Tibial nerve (tissue), 4 donors: ENCODE measurements around the gene RBFA. TPM values are rescaled to one million over a fixed set of nuclear protein-coding genes. Genes with fewer than 3 reads are reported as not detected.

Experiments
- DNase-seq, 2 donors: peaks; one replicate each; pipeline ENCODE4 v3.0.0-alpha.2; 2019; ENCODE audit warnings: low spot score in 2 of 2
- H3K27ac ChIP-seq, 4 donors: fragments of 200-600 bp; sonication (generic) in 3 of 4; one replicate each; pipeline ENCODE4 v1.5.1; 2017 to 2019; ENCODE audit warnings: mild to moderate bottlenecking in 1 of 4
- H3K27me3 ChIP-seq, 2 donors: fragments of 200-600 bp; sonication (generic) in 1 of 2; one replicate each; pipeline versions ENCODE4 v1.5.1 to v1.6.0; 2017 to 2019
- H3K36me3 ChIP-seq, 3 donors: fragments of 200-600 bp; sonication (generic); one replicate each; pipeline ENCODE4 v1.5.1; 2018 to 2019
- H3K4me1 ChIP-seq, 4 donors: fragments of 200-600 bp; sonication (generic) in 3 of 4; one replicate each; pipeline ENCODE4 v1.5.1; 2017 to 2019
- H3K4me3 ChIP-seq, 4 donors: fragments of 200-600 bp; sonication (generic) in 3 of 4; one replicate each; pipeline ENCODE4 v1.5.1; 2017 to 2019; ENCODE audit warnings: mild to moderate bottlenecking in 1 of 4, moderate library complexity in 1 of 4
- H3K9me3 ChIP-seq, 4 donors: fragments of 200-600 bp; sonication (generic) in 3 of 4; one replicate each; pipeline ENCODE4 v1.5.1; 2017 to 2019
- EP300 ChIP-seq, 2 donors: sonication (generic); formaldehyde crosslinking; IDR thresholded peaks; one replicate each; pipeline ENCODE4 v1.6.1; 2017; ENCODE audit warnings: antibody characterized with exemption in 2 of 2, mild to moderate bottlenecking in 1 of 2
- POLR2A ChIP-seq, 2 donors: fragments of 450-650 bp; IDR thresholded peaks; one replicate each; pipeline ENCODE4 v1.6.1; 2017; ENCODE audit warnings: antibody characterized with exemption in 2 of 2, mild to moderate bottlenecking in 2 of 2, moderate library complexity in 2 of 2
- WGBS, 2 donors: methylation state at CpG; one replicate each; pipeline ENCODE4 v1.1.5; 2018; 5-methylcytosine and 5-hydroxymethylcytosine counted together
- total RNA-seq, 4 donors: library from RNA; depleted of rRNA; stranded (reverse); fragments of >200 nt; gene quantifications; one replicate each; pipeline ENCODE4 v1.1.0, GENCODE V29; 2016
- TF ChIP-seq, protein P1 (sequence below), 5 experiments: fragments of 200-600 bp in 3 of 5; fragments of 450-650 bp in 2 of 5; sonication (generic) in 3 of 5; IDR thresholded peaks; one replicate each; pipeline ENCODE4 v1.5.1; 2016 to 2019; ENCODE audit warnings: antibody characterized with exemption in 5 of 5, mild to moderate bottlenecking in 3 of 5, moderate library complexity in 2 of 5

RBFA gene
- total RNA-seq, 4 donors from 2014 or later = 33.3 to 36.1 (median 33.6) TPM

DNA sequence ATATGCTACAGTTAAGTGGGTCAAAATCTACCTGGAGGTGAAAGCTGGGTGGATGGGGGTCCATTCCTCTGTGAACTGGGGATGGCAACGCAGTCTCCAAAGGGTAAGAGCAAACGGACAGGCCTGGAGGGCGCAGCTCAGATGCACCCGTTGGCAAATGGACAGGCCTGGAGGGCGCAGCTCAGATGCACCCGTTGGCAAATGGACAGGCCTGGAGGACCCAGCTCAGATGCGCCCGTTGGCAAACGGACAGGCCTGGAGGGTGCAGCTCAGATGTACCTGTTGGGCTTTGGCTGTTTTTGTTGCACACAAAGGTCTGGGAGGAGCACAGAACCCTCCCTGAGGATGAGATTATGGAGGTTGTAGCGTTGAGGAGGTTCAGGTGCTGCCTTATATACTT lies 33.7 kb downstream of the RBFA start:
- WGBS, 2 donors = 89% methylated on average over 10 of the region's 10 CpGs

GRCh38 chr18:80068571-80069272 lies 34.5 kb downstream of the RBFA start:
- peaks cover 0 to 22% (median 0%) of the 10 kb centered on the region in 3 donors for H3K36me3 ChIP-seq
- TF ChIP-seq POLR2A (IDR thresholded peaks at IDR 0.05) = no peak
- TF ChIP-seq, protein P1, sequence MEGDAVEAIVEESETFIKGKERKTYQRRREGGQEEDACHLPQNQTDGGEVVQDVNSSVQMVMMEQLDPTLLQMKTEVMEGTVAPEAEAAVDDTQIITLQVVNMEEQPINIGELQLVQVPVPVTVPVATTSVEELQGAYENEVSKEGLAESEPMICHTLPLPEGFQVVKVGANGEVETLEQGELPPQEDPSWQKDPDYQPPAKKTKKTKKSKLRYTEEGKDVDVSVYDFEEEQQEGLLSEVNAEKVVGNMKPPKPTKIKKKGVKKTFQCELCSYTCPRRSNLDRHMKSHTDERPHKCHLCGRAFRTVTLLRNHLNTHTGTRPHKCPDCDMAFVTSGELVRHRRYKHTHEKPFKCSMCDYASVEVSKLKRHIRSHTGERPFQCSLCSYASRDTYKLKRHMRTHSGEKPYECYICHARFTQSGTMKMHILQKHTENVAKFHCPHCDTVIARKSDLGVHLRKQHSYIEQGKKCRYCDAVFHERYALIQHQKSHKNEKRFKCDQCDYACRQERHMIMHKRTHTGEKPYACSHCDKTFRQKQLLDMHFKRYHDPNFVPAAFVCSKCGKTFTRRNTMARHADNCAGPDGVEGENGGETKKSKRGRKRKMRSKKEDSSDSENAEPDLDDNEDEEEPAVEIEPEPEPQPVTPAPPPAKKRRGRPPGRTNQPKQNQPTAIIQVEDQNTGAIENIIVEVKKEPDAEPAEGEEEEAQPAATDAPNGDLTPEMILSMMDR (IDR thresholded peaks at IDR 0.05) = no peak
- TF ChIP-seq EP300 (IDR thresholded peaks at IDR 0.05) = no peak
- 57 to 58% methylated on average over 10 of the region's 10 CpGs for WGBS, 2 donors
- H3K27ac ChIP-seq = no peak overlapping the region
- no peak overlapping the region for H3K4me3 ChIP-seq
- no peak for DNase-seq
- no peaks in the 10 kb centered on the region for H3K4me1 ChIP-seq
- H3K27me3 ChIP-seq = no peaks in the 10 kb centered on the region
- no peaks in the 10 kb centered on the region for H3K9me3 ChIP-seq

More for the DNA sequence above, 33.7 kb downstream of the RBFA start:
- H3K4me1 ChIP-seq = no peaks in the 10 kb centered on the region
- no peak overlapping the region for H3K27ac ChIP-seq
- peaks cover 0 to 18% (median 0%) of the 10 kb centered on the region in 3 donors for H3K36me3 ChIP-seq
- H3K27me3 ChIP-seq = no peaks in the 10 kb centered on the region
- no peaks in the 10 kb centered on the region for H3K9me3 ChIP-seq
- no peak overlapping the region for H3K4me3 ChIP-seq
- DNase-seq = no peak
- TF ChIP-seq EP300 (IDR thresholded peaks at IDR 0.05) = no peak
- no peak for TF ChIP-seq POLR2A (IDR thresholded peaks at IDR 0.05)
- TF ChIP-seq, protein P1 (IDR thresholded peaks at IDR 0.05) = no peak

DNA sequence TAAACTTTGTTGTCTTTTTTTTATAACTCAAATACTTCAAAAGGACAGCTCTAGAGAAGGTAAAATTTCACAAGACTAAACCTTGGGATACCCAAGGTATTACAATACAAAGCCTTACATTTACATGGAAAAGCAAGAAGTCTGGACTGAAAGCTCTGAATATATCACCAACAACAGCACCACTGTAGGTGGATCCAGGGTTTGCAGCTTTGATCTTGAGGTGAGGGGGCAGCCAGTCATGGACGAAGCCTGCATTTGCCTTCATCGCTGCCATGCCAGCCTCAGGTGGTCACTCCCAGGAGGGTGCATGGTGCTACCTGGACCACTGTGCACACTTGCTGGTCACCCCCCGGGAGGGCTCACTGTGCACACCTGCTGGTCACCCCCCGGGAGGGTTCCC lies 36.6 kb downstream of the RBFA start:
- no peaks in the 10 kb centered on the region for H3K9me3 ChIP-seq
- peaks cover 0 to 20% (median 0%) of the 10 kb centered on the region in 3 donors for H3K36me3 ChIP-seq
- WGBS, 2 donors = 92% methylated on average over 4 of the region's 4 CpGs
- no peak overlapping the region for H3K27ac ChIP-seq
- no peak for DNase-seq
- no peaks in the 10 kb centered on the region for H3K4me1 ChIP-seq
- no peak overlapping the region for H3K4me3 ChIP-seq
- H3K27me3 ChIP-seq = no peaks in the 10 kb centered on the region
- TF ChIP-seq, protein P1 (IDR thresholded peaks at IDR 0.05) = no peak
- no peak for TF ChIP-seq EP300 (IDR thresholded peaks at IDR 0.05)
- TF ChIP-seq POLR2A (IDR thresholded peaks at IDR 0.05) = no peak

- Histone ChIP-seq H3K27ac (no peak overlapping the region), H3K36me3 (peaks cover 0 to 43% (median 0%) of the 10 kb centered on the region in 3 donors), H3K9me3 (no peaks in the 10 kb centered on the region), H3K4me1 (no peaks in the 10 kb centered on the region), H3K4me3 (no peak overlapping the region), H3K27me3 (no peaks in the 10 kb centered on the region)
- no peak for DNase-seq
- no peak for TF ChIP-seq EP300 (IDR thresholded peaks at IDR 0.05)
- TF ChIP-seq, protein P1 (IDR thresholded peaks at IDR 0.05) = no peak
- no peak for TF ChIP-seq POLR2A (IDR thresholded peaks at IDR 0.05)
- WGBS, 2 donors = 93 to 94% methylated on average over 5 of the region's 5 CpGs
Measured at GRCh38 chr18:80074183-80074582, 39.9 kb downstream of the RBFA start.

DNA sequence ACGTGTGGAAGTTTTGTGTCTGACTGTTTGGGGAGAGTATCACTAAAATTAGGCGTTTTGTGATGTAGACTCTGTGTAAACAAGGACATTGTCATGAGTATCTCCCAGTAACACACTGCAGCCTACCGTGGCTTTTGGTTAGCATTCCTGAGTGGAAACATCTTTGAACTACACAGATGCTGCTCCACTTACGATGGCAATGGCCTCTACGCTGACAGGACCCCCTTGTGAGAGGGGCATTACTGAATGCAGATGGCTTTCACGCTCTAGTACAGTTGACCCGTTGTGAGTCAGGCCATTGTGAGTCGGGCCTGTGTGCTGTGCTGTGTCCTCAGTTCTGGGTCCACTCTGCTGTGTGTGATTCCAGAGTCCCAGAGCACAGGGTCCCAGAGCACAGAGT lies 40.5 kb downstream of the RBFA start:
- no peak for DNase-seq
- Histone ChIP-seq H3K4me1 (no peaks in the 10 kb centered on the region), H3K9me3 (no peaks in the 10 kb centered on the region), H3K27me3 (no peaks in the 10 kb centered on the region), H3K27ac (no peak overlapping the region), H3K4me3 (no peak overlapping the region), H3K36me3 (peaks cover 0 to 43% (median 0%) of the 10 kb centered on the region in 3 donors)
- TF ChIP-seq EP300 (IDR thresholded peaks at IDR 0.05) (no peak), POLR2A (IDR thresholded peaks at IDR 0.05) (no peak)
- TF ChIP-seq, protein P1 (IDR thresholded peaks at IDR 0.05) = no peak
- 78 to 82% methylated on average over 5 to 8 of the region's 8 CpGs for WGBS, 2 donors
